Spleen (tissue), 7 donors: ENCODE data around the gene ERCC6.

ENCODE experiments used
- CTCF ChIP-seq, 11 experiments: fragments of 200-600 bp in 7 of 11; fragments of 450-650 bp in 4 of 11; sonication (generic) in 4 of 11; IDR thresholded peaks in 8 of 11; conservative IDR thresholded peaks in 3 of 11; 1 replicate in 7 of 11; 2 replicates in 4 of 11; pipeline versions ENCODE4 v1.4.0 to v1.8.0; 2016 to 2021; ENCODE audit warnings: antibody characterized with exemption in 11 of 11, inconsistent platforms in 4 of 11, mild to moderate bottlenecking in 1 of 11
- POLR2AphosphoS5 ChIP-seq, 3 donors: sonication (generic); formaldehyde crosslinking; IDR thresholded peaks; one replicate each; pipeline ENCODE4 v1.5.1; 2017; ENCODE audit warnings: antibody characterized with exemption in 3 of 3
- donor health status: DM: no; HTN: no; CAD: no; lungs with moderate emphysema.
- donor health status: DM: no; HTN: no; CAD: no.
- donor health status: DM: no; HTN: no; CAD: no.

- TF ChIP-seq CTCF (IDR thresholded peaks at IDR 0.05 in 8 of 11, conservative IDR thresholded peaks at IDR 0.05 in 3 of 11) (no peak), POLR2AphosphoS5 (IDR thresholded peaks at IDR 0.05) (no peak)
Observed at GRCh38 chr10:49528977-49529506, 9.9 kb downstream of the ERCC6 start.
